SK-N-SH (cell line): ENCODE measurements around the gene AGFG1. TPM values are rescaled to one million over a fixed set of nuclear protein-coding genes. Genes with fewer than 3 reads are reported as not detected.

Source experiments
- ELF1 ChIP-seq: IDR thresholded peaks from 2 replicates; pipeline ENCODE4 v1.4.0; 2012
- EP300 ChIP-seq, 2 experiments: IDR thresholded peaks; 2 replicates each; pipeline versions ENCODE4 v1.4.0 to v1.6.1; 2012; ENCODE audit warnings: borderline replicate concordance in 1 of 2, low read depth in 1 of 2, low read length in 1 of 2
- FOSL2 ChIP-seq: IDR thresholded peaks from 2 replicates; pipeline ENCODE4 v1.4.0; 2012; ENCODE audit warnings: low read depth, mild to moderate bottlenecking, moderate library complexity, borderline replicate concordance
- FOXJ3 ChIP-seq: sonication (generic); formaldehyde crosslinking; IDR thresholded peaks from 2 replicates; pipeline ENCODE4 v1.5.1; 2020; ENCODE audit warnings: mild to moderate bottlenecking, missing genetic modification reagents
- FOXM1 ChIP-seq: IDR thresholded peaks from 2 replicates; pipeline ENCODE4 v1.4.0; 2012; ENCODE audit warnings: low read depth, mild to moderate bottlenecking
- GATA2 ChIP-seq: sonication (generic); formaldehyde crosslinking; IDR thresholded peaks from 2 replicates; pipeline ENCODE4 v1.5.0; 2020; ENCODE audit warnings: mild to moderate bottlenecking, missing genetic modification reagents
- JUND ChIP-seq: IDR thresholded peaks from 2 replicates; pipeline ENCODE4 v1.4.0; 2012
- MEF2A ChIP-seq: IDR thresholded peaks from 2 replicates; pipeline ENCODE4 v1.4.0; 2012; ENCODE audit warnings: low read depth, borderline replicate concordance
- MXI1 ChIP-seq: IDR thresholded peaks from 2 replicates; pipeline ENCODE4 v1.6.1; 2012; ENCODE audit warnings: mild to moderate bottlenecking, low read depth, low read length, improper control_type of control experiment
- NRF1 ChIP-seq: IDR thresholded peaks from 2 replicates; pipeline ENCODE4 v1.6.1; 2012; ENCODE audit warnings: low read depth, mild to moderate bottlenecking, low read length
- RAD21 ChIP-seq: IDR thresholded peaks from 2 replicates; pipeline ENCODE4 v1.6.1; 2012; ENCODE audit warnings: mild to moderate bottlenecking, low read length
- RCOR1 ChIP-seq: fragments of 150-350 bp; IDR thresholded peaks from 2 replicates; pipeline ENCODE4 v1.6.1; 2017; ENCODE audit warnings: antibody characterized with exemption, low read length
- RFX5 ChIP-seq: IDR thresholded peaks from 2 replicates; pipeline ENCODE4 v1.6.1; 2012; ENCODE audit warnings: mild to moderate bottlenecking, improper control_type of control experiment, low read length
- RXRA ChIP-seq: IDR thresholded peaks from 2 replicates; pipeline ENCODE4 v1.4.0; 2012; ENCODE audit warnings: low read depth, mild to moderate bottlenecking, borderline replicate concordance
- TAF1 ChIP-seq: IDR thresholded peaks from 2 replicates; pipeline ENCODE4 v1.6.1; 2012; ENCODE audit warnings: low read depth, mild to moderate bottlenecking, low read length, moderate library complexity, borderline replicate concordance
- TEAD4 ChIP-seq: IDR thresholded peaks from 2 replicates; pipeline ENCODE4 v1.4.0; 2012; ENCODE audit warnings: mild to moderate bottlenecking, borderline replicate concordance; ENCODE audit not compliant: insufficient read depth
- YY1 ChIP-seq: IDR thresholded peaks from 2 replicates; pipeline ENCODE4 v1.4.0; 2012; ENCODE audit warnings: low read depth, mild to moderate bottlenecking
- polyA plus RNA-seq, 3 experiments: library from polyadenylated mRNA; depleted of rRNA; stranded (reverse); fragments of >200 nt; gene quantifications; 2 replicates each; pipeline ENCODE4 v1.2.3, GENCODE V29; 2012
- TF ChIP-seq, protein P1 (sequence below): IDR thresholded peaks from 2 replicates; pipeline ENCODE4 v1.6.1; 2012; ENCODE audit warnings: mild to moderate bottlenecking, low read depth, low read length, moderate library complexity
- TF ChIP-seq, protein P2 (sequence below): IDR thresholded peaks from 2 replicates; pipeline ENCODE4 v1.4.0; 2012; ENCODE audit warnings: low read depth, borderline replicate concordance
- TF ChIP-seq, protein P3 (sequence below): fragments of 200-600 bp; sonication (generic); IDR thresholded peaks from 2 replicates; pipeline ENCODE4 v1.6.1; 2017; ENCODE audit warnings: antibody characterized with exemption, mild to moderate bottlenecking, moderate library complexity
- TF ChIP-seq, protein P4 (sequence below): fragments of 150-350 bp; IDR thresholded peaks from 2 replicates; pipeline ENCODE4 v1.6.1; 2016; ENCODE audit warnings: mild to moderate bottlenecking, low read depth, low read length

The AGFG1 gene
- polyA plus RNA-seq, 1 of the 3 experiments (the other 2 are of a cell fraction), result 42.3 TPM

DNA sequence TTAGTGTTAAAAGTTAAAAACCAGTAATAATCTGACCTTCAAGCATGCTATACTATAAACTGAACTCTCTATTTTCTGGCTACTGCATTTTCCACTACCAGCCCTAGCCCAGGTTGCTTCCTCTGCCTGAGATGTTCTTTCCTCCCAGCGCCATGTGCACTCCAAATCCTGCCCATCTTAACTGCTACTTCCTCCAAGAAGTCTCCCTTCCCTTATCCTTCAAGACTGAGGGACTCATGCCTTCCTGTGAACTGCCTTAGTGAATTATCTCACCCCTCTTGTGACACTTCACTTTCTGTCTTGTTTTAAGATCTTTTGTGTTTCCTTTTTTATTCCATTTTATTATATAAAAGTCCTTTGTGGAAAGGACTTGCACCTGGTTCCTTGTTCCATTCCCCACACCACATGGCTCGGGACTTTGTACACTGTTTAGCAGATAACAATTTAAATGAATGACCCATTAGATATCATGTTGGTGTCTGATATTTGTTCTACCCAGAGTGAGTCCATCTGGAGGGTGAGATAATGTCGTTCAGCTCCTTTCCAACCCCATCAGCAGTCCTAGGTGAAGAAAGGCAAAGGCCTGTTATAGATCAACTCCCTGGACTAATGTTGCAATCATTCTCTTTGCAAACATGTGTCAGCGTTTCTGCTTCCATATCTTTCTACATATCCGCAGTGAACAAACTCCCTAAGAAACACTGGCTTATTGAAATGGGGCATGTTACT, 20.9 kb upstream of the AGFG1 start (continued):
- TF ChIP-seq, protein P1, sequence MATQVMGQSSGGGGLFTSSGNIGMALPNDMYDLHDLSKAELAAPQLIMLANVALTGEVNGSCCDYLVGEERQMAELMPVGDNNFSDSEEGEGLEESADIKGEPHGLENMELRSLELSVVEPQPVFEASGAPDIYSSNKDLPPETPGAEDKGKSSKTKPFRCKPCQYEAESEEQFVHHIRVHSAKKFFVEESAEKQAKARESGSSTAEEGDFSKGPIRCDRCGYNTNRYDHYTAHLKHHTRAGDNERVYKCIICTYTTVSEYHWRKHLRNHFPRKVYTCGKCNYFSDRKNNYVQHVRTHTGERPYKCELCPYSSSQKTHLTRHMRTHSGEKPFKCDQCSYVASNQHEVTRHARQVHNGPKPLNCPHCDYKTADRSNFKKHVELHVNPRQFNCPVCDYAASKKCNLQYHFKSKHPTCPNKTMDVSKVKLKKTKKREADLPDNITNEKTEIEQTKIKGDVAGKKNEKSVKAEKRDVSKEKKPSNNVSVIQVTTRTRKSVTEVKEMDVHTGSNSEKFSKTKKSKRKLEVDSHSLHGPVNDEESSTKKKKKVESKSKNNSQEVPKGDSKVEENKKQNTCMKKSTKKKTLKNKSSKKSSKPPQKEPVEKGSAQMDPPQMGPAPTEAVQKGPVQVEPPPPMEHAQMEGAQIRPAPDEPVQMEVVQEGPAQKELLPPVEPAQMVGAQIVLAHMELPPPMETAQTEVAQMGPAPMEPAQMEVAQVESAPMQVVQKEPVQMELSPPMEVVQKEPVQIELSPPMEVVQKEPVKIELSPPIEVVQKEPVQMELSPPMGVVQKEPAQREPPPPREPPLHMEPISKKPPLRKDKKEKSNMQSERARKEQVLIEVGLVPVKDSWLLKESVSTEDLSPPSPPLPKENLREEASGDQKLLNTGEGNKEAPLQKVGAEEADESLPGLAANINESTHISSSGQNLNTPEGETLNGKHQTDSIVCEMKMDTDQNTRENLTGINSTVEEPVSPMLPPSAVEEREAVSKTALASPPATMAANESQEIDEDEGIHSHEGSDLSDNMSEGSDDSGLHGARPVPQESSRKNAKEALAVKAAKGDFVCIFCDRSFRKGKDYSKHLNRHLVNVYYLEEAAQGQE, result no peak
- TF ChIP-seq RFX5 (0 out of 2 replicates have a peak, but pooled peaks have one; percentile 53), JUND (no peak), NRF1 (no peak), TEAD4 (no peak), RXRA (no peak), EP300 (IDR thresholded peaks at IDR 0.05; ENCODE audit: borderline replicate concordance in 1 of 2, low read depth in 1 of 2, low read length in 1 of 2) (peak in 1 of 2 experiments; percentile 90; a peak in 2 of 4 replicates), ELF1 (no peak), FOSL2 (no peak), MXI1 (peak; percentile 75), FOXJ3 (CRISPR knock-in tag) (no peak; the same call in 1 of the 2 replicates), GATA2 (CRISPR knock-in tag) (peak; percentile 88), YY1 (no peak), MEF2A (no peak), FOXM1 (no peak), TAF1 (no peak), RCOR1 (peak; percentile 76), RAD21 (no peak; the same call in 1 of the 2 replicates)
- TF ChIP-seq, protein P2, sequence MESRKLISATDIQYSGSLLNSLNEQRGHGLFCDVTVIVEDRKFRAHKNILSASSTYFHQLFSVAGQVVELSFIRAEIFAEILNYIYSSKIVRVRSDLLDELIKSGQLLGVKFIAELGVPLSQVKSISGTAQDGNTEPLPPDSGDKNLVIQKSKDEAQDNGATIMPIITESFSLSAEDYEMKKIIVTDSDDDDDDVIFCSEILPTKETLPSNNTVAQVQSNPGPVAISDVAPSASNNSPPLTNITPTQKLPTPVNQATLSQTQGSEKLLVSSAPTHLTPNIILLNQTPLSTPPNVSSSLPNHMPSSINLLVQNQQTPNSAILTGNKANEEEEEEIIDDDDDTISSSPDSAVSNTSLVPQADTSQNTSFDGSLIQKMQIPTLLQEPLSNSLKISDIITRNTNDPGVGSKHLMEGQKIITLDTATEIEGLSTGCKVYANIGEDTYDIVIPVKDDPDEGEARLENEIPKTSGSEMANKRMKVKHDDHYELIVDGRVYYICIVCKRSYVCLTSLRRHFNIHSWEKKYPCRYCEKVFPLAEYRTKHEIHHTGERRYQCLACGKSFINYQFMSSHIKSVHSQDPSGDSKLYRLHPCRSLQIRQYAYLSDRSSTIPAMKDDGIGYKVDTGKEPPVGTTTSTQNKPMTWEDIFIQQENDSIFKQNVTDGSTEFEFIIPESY, result no peak
- TF ChIP-seq, protein P3, sequence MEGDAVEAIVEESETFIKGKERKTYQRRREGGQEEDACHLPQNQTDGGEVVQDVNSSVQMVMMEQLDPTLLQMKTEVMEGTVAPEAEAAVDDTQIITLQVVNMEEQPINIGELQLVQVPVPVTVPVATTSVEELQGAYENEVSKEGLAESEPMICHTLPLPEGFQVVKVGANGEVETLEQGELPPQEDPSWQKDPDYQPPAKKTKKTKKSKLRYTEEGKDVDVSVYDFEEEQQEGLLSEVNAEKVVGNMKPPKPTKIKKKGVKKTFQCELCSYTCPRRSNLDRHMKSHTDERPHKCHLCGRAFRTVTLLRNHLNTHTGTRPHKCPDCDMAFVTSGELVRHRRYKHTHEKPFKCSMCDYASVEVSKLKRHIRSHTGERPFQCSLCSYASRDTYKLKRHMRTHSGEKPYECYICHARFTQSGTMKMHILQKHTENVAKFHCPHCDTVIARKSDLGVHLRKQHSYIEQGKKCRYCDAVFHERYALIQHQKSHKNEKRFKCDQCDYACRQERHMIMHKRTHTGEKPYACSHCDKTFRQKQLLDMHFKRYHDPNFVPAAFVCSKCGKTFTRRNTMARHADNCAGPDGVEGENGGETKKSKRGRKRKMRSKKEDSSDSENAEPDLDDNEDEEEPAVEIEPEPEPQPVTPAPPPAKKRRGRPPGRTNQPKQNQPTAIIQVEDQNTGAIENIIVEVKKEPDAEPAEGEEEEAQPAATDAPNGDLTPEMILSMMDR, result no peak
- TF ChIP-seq, protein P4, sequence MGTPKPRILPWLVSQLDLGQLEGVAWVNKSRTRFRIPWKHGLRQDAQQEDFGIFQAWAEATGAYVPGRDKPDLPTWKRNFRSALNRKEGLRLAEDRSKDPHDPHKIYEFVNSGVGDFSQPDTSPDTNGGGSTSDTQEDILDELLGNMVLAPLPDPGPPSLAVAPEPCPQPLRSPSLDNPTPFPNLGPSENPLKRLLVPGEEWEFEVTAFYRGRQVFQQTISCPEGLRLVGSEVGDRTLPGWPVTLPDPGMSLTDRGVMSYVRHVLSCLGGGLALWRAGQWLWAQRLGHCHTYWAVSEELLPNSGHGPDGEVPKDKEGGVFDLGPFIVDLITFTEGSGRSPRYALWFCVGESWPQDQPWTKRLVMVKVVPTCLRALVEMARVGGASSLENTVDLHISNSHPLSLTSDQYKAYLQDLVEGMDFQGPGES, result no peak
- TF ChIP-seq, all 33 proteins: peak for 7
